HG03442 (cell line): ENCODE results near the gene FOXRED2.
"Not testable (repeated sequence)": the region's sequence is repeated elsewhere in the genome, so short reads cannot be mapped to it uniquely, and the experiment has no call there.

ENCODE experiments used
- ATAC-seq: cut with Tn5 transposase; IDR thresholded peaks from one replicate; pipeline ENCODE4 v1.9.1; 2021; ENCODE audit warnings: mild to moderate bottlenecking, moderate library complexity; ENCODE audit not compliant: unreplicated experiment

The FOXRED2 gene

DNA sequence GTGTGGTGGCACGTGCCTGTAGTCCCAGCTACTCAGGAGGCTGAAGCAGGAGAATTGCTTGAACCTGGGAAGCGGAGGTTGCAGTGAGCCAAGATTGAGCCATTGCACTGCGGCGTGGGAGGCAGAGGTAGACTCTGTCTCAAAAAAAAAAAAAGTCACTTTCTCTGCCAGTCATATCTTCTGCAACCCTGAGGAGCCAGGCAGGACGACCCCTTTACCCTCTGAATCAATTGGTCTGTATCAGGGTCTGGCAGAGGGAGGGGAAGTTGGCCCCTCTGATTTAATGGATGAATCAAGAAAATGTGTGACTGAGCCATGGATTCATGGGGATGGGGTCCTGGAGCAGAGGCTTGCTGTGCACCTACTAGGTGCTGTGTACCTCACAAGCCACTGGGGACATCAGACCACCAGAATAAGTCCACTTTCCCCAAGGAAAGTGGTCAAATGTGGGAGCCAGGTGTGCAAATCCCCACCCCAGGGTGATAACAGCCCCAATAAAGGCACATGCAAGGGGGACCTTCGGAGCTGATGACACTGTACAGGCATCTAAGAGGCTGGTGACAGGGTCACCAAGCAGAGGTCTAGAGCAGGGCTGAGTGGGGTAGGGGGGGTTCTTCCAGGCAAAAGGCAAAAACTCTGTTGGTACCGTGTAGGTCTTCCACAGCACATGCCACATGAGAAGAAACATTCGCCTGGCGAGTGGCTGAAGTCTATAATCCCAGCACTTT is 54.4 kb downstream of the FOXRED2 start:
- ATAC-seq: no peak

DNA sequence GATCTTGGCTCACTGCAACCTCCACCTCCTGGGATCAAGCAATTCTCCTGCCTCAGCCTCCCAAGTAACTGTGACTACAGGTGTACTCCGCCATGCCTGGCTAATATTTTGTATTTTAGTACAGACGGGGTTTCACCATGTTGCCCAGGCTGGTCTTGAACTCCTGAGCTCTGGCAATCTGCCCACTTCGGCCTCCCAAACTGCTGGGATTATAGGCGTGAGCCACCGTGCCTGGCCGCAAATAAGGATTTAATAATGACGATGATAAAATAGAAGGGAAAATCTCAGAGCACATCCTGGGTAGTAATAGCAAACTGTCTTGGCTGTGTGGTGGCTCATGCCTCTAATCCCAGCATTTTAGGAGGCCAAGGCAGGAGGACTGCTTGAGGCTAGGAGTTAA is 55.9 kb downstream of the FOXRED2 start:
- ATAC-seq: not testable (repeated sequence)

DNA sequence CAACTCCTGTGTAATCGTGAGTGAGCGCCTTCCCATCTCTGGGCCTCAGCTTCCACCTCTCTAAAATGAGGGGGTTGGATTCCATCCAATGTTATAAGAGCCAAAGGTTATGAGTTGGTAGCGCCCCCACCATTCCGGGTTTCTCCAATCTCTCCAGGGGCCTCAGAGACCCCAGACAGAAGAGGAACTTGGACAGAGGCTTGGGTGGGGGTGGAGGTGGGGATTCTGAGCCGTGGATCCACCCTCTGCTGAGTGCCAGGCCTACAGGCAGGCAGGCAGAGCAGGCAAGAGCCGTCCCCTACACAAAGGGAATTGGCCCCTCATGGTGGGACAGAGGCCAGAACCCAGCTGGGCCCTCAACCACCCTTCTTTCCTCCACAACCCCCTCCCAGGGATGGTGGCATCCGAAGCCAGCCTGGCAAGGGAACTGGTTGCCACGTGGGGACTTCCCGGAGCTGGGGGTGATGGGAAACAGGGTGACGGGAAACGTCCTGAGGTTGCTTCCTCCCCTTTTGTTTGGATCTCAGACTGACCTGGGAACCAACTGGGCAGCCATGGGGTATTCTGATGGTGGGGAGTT is 57.2 kb downstream of the FOXRED2 start:
- ATAC-seq: no peak

DNA sequence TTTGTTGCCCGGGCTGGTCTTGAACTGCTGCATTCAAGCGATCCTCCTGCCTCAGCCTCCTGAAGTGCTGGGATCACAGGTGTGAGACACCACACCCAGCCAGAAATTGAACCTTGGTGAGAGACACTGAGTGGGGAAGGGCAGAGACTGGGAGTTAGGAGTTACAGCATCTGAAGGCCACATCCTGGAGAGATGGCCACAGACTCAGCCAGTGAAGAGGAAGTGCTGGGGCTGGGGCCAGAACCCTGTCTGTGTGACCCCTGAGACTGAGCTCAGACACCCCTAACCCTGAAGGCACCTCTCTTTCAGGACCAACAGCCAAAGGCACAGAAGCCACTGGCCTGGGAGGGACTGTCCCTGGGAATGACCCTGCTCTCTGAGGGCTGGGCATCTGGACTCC is 59.2 kb downstream of the FOXRED2 start:
- ATAC-seq: no peak

DNA sequence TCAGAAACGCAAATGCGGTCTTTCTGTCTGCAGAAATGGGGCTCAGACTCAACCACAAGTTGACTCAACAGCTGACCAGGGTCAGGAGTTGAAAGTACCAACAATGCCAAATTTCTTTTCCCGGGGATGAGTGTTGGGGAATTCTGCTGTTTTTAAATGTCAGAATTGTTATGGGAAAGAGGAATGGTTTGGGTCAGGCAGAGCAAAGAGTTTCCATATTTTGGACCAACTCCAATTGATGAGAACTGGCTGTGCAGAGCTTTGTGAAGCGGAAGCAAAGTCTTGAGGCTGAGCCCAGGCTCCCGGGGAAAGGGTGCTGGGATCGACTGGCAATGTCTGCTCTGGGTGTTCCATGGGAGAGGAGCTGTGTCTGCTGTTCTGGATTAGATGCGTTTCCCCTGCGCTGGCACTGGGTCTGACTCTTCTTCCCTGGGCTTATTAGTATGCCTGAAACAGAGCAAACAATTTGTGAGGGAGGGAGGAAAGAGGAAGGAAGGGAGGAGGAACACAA is 61.6 kb downstream of the FOXRED2 start:
- no peak for ATAC-seq

DNA sequence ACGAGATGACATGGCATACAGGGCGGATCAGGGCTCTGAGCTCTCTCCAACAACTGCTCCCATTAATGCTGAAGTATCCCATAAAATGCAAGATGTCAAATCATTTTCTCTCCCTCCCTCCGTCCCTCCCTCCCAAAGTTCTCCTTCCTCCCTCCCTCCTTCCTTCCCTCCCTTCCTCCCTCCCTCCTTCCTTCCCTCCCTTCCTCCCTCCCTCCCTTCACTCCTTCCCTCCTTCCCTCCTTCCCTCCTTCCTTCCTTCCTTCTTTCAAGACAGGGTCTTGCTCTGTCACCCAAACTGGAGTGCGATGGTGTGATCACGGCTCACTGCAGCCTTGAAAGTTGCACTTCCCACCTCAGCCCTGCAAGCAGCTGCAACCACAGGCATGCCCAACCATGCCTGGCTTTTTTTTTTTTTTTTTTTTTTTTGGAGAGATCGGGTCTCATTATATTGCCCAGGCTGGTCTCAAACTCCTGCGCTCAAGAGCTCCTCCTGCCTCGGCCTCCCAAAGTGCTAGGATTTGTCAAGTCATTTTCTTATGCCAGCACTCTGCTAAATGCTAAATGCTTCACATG is 63.6 kb downstream of the FOXRED2 start:
- no peak for ATAC-seq

DNA sequence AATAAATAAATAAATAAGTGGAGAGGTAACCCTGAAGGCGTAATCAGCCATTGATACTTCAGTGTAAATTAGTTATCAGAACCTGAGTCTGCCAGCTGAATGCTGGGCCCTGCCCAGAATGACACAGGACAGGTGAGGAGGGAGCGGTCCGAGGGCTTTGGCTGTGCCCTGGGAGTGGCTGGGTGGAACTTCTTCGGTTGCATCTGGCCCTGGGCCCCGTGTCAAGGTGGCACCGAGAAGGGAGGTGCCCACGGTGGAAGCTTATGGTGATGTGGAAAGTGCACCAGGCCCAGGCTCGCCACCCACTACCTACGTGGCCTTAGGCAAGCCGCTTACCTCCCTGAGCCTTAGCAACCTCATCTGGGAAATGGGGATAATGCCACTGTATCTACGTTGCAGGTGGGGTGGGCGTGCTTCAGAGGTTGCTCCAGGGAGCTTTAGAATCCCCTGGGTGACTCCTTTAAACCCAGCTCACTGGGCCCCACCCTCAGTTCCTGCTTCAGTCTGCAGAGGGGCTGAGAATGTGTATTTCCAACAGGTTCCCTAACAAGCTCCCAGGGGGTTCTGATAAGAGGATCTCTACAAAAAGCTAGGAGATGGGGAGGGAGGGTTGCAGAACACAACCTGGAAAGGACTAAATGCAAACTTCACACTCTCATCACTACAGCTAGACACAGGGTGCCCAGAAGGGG is 64.2 kb downstream of the FOXRED2 start:
- ATAC-seq: no peak

DNA sequence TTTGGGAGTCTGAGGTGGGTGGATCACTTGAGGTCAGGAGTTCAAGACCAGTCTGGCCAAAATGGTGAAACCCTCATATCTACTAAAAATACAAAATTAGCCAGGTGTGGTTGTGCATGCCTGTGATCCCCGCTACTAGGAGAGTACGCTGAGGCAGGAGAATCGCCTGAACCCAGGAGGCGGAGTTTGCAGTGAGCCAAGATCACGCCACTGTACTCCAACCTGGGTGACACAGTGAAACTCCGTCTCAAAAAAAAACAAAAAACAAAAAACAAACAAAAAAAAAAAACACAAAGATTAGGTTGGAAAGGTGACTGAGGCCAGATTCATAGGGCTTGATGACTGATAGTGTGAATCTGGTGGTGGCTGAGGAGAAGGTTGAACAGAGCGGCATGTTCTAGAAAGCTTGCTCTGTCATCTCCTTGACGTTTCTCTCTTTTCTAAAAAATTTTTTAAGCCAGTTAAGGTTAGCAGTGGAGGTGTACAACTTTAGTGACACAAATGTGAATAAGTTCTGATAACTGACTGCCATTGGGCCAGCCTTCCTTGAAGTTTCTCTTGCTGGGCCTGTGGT is 66.3 kb downstream of the FOXRED2 start:
- ATAC-seq: no peak

DNA sequence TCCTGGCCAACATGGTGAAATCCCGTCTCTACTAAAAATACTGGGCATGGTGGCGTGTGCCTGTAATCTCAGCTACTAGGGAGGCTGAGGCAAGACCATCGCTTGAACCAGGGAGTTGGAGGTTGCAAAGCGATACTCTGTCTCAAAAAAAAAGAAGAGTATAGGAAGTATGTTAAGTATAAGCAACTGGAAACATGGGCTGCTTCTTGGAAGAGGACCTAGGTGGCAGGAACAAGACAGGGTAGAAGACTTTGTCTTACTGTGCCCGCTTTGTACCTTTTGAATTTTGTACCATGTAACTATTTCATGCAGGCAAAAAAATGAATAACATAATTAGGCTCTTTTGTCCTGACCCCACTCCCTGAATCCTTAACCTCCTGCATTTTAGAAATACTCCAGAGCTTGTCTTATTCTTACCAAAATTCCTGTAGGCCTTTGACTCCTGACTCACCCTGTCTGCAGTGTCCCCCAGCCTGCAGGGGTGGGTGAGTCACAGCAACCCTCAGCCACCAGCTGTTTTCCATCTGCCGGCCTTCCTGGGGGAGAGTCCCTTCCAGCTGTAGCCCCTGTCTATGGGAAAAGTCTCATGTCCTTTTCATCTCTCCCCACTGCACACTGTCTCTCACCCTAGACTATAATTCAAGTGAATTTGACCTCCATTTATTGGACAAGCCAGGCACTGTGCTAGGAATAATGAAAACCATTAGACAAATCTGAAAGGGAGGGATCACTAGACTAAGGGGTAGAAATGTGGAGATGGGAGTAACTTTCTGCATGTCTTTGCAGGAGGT is 67.2 kb downstream of the FOXRED2 start:
- no peak for ATAC-seq
